ENCODE data around the gene ACOT6.
"Not testable (repeated sequence)": the region's sequence is repeated elsewhere in the genome, so short reads cannot be mapped to it uniquely, and the experiment has no call there.

The ACOT6 gene
- 0 to 0.07 reads per million in 2 donors for total RNA-seq

GRCh38 chr14:73612339-73613045 lies at the start of gene ACOT6:
ACOT6 (plus strand) TSS chr14:73612517; CDS start chr14:73612572, 55 bp downstream.
- peak; percentile 30 for DNase-seq

GRCh38 chr14:73562696-73563095 lies 49.6 kb upstream of the ACOT6 start:
- DNase-seq: not testable (repeated sequence)

- not testable (repeated sequence) for DNase-seq
Observed at GRCh38 chr14:73566431-73566830, 45.9 kb upstream of the ACOT6 start.

DNA sequence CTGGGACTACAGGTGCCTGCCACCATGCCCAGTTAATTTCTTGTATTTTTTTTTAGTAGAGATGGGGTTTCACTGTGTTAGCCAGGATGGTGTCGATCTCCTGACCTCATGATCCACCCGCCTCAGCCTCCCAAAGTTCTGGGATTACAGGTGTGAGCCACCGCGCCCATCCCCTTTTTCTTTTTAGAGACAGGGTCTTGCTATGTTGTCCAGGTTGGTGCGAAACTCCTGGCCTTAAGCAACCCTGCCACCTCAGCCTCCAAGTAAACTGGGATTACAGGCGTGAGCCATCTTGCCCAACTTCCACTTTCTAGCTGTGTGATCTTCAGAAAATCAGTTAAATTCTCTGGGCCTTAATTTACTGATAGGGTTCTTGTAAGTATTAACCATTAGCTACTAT lies 45.4 kb upstream of the ACOT6 start:
- not testable (repeated sequence) for DNase-seq

- DNase-seq: no peak
Observed at GRCh38 chr14:73567358-73567757, 45.0 kb upstream of the ACOT6 start.

GRCh38 chr14:73567951-73568885 lies 44.1 kb upstream of the ACOT6 start:
- no peak for DNase-seq

DNA sequence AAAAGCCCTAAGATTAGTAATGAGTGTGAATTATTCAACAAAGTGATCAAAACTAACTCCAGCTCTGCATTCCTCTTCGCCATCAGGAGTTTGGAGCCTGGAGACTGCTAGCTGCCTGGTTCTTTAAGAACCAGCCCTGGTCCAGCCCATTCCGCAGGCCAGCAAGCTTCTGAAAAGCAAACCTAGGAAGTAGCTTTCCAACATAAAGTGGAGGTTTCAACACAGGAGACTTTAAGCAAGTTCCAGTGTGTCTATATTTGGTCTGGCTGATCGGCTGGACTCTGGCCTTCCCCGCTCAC lies 43.5 kb upstream of the ACOT6 start:
- not testable (repeated sequence) for DNase-seq

GRCh38 chr14:73569185-73569958 lies 42.9 kb upstream of the ACOT6 start, which contains the start of gene ACOT2:
ACOT2 (plus strand) TSS chr14:73569213; CDS start chr14:73569241, 28 bp downstream.
- peak; percentile 46 for DNase-seq

- peak; percentile 25 for DNase-seq
Observed at GRCh38 chr14:73570913-73571312, 41.4 kb upstream of the ACOT6 start.

GRCh38 chr14:73573034-73573433 lies 39.3 kb upstream of the ACOT6 start:
- not testable (repeated sequence) for DNase-seq

DNA sequence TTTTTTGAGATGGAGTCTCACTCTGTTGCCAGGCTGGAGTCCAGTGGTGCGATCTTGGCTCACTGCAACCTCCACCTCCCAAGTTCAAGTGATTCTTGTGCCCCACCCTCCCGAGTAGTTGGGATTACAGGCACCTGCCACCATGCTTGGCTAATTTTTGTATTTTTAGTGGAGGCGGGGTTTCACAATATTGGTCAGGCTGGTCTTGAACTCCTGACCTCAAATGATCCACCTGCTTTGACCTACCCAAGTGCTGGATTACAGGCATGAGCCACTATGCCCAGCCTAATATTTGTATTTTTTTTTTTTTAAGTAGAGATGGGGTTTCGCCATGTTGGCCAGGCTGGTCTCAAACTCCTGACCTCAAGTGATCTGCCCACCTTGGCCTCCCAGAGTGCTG lies 38.6 kb upstream of the ACOT6 start:
- not testable (repeated sequence) for DNase-seq

- not testable (repeated sequence) for DNase-seq
Observed at GRCh38 chr14:73574251-73574650, 38.1 kb upstream of the ACOT6 start.

DNA sequence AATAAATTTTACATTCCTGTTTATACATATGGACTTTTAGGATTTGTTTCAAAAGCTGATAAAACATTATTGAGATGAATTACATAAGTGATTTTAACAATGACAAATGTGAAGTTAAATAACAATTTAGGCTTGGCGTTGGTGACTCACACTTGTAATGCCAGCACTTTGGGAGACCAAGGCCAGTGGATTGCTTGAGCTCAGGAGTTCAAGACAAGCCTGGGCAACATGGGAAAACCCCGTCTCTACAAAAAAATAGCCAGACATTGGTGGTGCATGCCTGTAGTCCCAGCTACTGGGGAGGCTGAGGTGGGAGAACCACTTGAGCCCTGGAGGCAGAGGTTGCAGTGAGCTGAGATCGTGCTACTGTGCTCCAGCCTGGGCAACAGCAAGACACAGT lies 35.9 kb upstream of the ACOT6 start:
- DNase-seq: no peak

DNA sequence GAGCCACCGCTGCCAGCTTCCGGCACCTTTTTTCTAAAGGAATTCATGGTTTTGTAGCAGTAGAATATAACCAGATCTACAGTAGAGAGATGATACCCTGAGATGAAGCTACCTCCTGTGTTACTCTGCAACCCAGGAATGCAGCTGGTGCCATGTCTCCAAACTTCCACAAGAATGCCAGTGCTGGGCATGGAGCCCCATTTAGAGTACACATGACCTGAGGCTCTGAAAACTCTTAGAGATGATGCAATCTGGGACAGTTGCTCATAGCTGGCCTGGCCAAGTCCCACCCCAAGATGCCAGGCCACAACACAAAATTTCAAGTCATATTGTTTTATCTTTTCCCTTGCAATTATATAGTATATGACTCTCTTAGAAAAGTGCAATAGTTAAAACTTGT lies 35.1 kb upstream of the ACOT6 start:
- DNase-seq: not testable (repeated sequence)

DNA sequence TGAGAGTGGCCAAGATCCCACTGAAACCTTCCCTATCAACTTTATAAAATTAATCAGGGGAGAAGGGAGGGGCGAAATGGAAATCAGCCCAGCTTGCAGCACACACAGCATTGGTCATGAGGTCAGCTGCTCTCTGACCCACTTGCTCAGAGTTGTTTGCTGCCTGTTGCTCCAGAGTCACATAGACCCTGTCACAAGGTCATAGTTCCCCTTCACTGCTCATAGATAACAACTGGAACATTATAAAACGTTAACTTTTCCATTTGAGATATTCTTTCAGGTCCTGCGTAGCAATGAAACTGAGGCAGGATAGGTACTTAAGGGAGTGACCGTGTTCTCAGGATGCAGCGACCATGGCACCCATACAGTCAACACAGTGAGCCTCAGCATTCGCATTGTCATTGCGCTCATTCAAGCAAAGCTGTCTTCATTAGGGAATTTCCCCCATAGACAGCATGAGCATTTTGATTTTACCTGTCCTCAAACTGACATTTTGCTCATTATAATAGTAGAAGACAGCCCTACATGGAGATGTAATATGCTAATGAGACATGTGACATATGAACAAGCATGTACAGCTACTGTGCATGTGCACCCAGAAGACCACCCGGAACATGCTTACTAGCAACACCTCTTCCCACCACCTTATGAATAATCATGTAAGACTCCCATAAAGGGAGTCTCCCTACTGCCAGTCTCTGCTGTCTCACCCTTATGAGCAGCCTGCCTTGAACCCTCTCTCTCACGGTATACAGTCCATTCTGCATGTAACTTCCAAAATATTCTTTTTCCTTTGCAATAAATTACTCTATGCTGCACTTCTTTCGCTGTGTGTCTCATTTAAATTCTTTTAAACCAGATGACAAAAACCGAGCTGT lies 30.0 kb upstream of the ACOT6 start:
- not testable (repeated sequence) for DNase-seq

DNA sequence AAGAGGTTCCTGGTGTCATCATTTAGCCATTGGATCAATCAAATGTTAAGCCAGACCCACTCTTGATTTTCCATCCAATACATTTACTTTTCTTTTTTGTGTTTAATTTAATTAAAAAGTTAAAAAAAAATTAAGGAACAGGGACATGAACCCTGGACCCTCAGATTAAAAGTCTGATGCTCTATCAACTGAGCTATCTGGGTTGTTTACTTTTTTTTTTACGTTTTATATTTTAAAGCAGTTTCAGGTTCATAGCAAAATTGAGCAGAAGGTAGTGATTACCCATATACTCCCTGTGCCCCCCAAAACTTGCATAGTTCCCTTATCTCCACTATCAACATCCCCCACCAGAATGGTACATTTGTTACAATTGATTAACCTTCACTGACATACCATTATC lies 23.6 kb upstream of the ACOT6 start:
- no peak for DNase-seq

- no peak for DNase-seq
Observed at GRCh38 chr14:73589116-73589515, 23.2 kb upstream of the ACOT6 start.

DNA sequence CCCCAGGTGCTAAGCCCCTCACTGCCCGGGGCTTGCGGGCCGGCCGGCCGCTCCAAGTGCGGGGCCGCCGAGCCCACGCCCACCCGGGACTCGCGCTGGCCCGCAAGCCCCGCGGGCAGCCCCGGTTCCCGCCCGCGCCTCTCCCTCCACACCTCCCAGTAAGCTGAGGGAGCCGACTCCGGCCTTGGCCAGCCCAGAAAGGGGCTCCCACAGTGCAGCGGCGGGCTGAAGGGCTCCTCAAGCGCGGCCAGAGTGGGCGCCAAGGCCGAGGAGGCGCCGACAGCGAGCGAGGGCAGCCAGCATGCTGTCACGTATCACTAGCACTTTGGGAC lies 21.7 kb upstream of the ACOT6 start:
- not testable (repeated sequence) for DNase-seq

DNA sequence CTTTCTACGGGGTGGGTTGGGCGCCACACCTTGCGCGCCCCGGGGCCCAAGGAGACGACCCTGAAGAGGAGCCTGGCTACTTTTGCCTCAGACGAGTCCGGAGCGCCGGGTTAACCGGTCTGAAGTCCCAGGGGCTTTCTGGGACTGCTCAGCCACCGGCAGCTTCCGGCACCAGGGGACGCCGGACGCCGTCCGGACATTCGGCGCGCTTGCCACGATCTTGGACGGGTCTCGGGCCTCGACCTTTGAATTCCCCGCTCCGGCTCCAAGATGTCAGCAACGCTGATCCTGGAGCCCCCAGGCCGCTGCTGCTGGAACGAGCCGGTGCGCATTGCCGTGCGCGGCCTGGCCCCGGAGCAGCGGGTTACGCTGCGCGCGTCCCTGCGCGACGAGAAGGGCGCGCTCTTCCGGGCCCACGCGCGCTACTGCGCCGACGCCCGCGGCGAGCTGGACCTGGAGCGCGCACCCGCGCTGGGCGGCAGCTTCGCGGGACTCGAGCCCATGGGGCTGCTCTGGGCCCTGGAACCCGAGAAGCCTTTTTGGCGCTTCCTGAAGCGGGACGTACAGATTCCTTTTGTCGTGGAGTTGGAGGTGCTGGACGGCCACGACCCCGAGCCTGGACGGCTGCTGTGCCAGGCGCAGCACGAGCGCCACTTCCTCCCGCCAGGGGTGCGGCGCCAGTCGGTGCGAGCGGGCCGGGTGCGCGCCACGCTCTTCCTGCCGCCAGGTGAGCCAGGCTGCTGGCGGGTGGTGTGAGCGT lies 20.4 kb upstream of the ACOT6 start, which contains the start of gene ACOT4:
Gene ACOT4, plus strand, starts transcription at position 184 of the 760 bp plus-strand sequence. Its CDS starts 87 bp downstream, at position 271.
- peak; percentile 29 for DNase-seq

DNA sequence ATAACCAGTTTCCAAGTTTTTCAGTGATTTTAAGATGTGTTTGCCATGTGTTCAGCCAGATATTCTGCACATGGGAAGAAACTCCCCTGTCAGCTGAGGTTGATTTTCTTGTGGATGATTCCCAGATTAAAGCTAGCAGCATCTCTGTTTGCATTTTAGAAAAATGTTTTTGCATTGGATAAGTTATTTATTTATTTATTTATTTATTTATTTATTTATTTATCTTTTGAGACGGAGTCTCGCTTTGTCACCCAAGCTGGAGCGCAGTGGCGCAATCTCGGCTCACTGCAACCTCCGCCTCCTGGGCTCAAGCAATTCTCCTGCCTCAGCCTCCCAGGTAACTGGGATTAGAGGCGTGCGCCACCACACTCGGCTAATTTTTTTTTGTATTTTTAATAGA lies 17.8 kb upstream of the ACOT6 start:
- no peak for DNase-seq

DNA sequence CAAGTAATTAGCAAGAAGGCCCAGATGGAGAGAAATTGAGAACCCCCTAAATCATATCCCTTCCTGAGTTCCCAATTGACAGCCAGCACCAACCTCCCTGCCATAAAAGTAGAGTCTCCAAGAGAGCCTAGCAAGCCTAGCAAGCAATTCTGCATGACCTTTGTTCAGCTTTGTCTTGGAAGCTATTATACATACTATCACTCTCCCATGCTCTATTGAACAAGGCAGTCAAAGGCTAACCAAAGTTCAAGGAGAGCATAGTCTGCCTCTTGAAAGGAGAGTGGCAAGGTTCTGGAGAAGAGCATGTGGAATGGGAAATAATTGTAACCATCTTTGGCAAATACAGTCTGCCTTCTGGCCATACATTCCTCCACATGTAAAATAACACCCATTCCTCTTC lies 12.8 kb upstream of the ACOT6 start:
- DNase-seq: no peak

Measured in T-helper 9 cell (primary cell).